GM12874 (cell line): Measurements from ENCODE around the gene POR.

ENCODE experiments used
- TF ChIP-seq, protein P1 (sequence below): IDR thresholded peaks from 2 replicates; pipeline ENCODE4 v1.5.1; 2011; ENCODE audit warnings: low read depth, mild to moderate bottlenecking, control low read depth, low read length, moderate library complexity; ENCODE audit not compliant: insufficient read depth

POR gene

DNA sequence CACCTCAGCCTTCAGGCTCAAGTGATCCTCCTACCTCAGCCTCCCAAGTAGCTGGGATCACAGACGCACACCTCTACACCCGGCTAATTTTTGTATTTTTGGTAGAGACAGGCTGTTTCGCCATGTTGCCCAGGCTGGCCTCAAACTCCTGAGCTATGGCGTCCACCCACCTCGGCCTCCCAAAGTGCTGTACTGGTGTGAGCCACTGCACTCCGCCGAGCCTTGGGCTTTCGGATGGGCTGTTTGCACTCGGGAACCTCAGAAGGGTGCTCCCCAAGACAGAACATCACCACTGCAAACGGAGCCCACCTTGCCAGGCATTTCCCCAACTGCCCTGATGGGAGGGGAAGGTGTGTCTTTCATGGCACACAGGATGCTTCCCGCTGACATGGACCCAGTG is 52.1 kb downstream of the POR start:
- TF ChIP-seq, protein P1, sequence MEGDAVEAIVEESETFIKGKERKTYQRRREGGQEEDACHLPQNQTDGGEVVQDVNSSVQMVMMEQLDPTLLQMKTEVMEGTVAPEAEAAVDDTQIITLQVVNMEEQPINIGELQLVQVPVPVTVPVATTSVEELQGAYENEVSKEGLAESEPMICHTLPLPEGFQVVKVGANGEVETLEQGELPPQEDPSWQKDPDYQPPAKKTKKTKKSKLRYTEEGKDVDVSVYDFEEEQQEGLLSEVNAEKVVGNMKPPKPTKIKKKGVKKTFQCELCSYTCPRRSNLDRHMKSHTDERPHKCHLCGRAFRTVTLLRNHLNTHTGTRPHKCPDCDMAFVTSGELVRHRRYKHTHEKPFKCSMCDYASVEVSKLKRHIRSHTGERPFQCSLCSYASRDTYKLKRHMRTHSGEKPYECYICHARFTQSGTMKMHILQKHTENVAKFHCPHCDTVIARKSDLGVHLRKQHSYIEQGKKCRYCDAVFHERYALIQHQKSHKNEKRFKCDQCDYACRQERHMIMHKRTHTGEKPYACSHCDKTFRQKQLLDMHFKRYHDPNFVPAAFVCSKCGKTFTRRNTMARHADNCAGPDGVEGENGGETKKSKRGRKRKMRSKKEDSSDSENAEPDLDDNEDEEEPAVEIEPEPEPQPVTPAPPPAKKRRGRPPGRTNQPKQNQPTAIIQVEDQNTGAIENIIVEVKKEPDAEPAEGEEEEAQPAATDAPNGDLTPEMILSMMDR = no peak

DNA sequence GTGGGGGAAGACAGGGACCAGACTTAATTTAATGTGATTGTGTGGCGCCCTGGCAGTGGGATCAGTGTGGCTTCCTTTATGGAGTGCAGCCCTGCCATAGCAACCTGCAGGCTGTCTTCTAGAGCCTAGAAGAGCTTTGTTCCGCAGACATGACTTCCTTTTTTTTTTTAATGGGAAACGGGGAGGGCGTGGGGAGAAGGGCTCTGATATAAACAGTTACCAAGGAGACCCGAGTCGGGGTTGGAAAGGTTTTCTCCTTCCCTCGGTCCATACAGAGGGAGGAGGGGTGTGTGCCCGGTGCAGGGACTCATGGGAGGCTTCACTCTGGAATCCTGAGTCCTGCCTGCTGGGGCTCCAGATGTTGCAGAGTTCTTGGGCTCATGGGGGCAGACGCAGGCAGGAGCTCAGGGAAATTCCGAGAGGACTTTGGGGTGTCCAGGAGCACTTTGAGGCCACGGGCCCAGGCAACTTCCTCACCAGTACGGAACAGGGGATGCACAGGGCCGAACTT is 52.6 kb downstream of the POR start:
- TF ChIP-seq, protein P1 = no peak

DNA sequence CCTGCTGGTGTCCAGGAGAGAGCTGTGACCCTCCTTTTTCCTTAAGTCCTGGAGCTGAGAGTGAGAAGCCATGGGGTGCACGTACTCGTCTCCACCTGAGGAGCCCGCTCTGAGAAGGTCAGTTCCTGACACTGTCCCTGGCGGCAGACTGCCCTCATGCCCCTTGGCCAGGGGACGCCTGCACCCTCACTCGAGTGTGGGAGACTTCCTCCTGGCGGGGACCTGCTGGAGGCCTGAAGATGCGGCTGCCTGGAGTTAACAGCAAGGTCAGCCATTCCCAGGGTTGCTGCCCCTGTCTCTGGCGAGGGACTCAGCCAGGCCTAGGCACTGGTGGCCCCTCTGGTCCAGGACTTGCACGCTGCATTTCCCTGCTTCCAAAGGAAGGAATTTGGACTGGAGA is 53.1 kb downstream of the POR start:
- TF ChIP-seq, protein P1 = no peak

DNA sequence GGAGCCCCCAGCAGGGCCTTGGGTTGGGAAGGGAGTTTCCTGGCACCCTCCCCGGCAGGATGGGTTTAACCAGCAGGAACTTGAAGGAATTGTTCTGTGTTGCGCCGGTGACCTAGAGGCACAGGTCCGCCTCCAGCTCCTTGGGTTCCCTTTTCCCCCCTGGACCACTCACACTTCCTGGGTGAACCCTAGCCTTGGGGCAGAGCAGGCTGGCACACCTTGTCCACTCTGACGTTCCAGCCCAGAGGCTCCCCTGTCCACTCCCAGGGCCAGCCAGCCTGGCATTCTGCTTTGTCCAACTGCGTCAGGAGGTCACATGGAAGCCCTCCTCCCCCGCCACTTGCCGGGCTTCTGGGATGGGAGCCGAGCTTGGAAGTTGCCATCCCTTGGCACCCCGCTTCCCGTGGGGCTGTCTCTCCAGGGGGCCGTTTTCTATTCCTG is 53.6 kb downstream of the POR start:
- TF ChIP-seq, protein P1 = no peak

DNA sequence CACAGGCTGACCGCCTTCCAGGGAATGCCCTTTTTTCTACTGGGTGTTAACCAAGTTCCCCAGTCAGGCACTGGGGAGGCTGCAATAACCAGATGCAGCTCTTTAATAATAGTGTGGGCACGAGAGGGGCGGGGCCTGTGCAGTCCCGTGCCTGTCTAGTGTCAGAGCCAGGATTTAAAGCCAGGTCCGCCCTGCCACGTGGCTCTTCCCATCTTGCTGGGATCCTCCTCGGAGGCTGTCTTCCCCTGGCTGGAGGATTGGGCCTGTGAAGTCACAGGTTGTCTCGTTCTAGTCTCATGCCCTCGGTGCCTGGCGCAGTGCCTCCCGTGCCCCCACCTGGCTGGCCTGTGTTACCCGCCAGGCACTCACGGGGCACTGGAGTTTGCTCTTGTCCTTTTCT is 54.2 kb downstream of the POR start:
- TF ChIP-seq, protein P1 = no peak

DNA sequence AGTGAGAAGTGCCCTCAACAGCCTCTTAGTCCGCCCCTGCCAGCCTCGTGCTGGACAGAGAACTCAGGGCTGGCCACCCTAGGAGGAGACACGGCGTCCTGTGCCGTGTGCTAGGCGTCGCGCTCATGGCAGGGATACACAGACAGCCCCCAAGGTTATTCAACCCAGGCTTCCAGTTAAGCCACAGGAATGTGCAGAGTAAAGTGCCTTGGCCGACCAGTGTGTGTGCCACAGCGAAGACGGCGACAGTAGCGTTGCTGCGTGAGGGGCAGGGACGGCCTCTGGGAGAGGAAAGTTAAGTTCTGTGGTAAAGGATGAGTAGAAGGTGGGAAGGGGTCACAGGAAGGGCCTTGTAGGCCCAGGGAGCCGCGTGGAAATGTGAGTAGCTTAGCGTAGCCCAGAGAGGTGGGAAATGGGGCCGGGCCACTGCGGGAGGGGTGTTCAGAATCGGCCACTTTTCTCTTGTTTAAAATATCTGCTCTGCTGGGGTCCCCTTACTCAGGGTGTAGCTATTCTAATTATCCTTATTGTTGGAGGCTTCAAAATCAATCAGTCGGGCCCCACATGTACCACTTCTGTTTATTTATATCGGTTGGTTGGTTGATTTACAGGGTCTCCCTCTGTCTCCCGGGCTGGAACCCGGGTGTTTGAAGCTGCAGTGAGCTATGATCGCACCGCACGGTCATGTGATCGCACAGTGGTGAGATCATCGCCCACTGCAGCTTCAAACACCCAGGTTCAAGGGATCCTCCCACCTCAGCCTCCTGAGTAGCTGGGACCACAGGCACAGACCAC is 54.9 kb downstream of the POR start:
- TF ChIP-seq, protein P1 = no peak

DNA sequence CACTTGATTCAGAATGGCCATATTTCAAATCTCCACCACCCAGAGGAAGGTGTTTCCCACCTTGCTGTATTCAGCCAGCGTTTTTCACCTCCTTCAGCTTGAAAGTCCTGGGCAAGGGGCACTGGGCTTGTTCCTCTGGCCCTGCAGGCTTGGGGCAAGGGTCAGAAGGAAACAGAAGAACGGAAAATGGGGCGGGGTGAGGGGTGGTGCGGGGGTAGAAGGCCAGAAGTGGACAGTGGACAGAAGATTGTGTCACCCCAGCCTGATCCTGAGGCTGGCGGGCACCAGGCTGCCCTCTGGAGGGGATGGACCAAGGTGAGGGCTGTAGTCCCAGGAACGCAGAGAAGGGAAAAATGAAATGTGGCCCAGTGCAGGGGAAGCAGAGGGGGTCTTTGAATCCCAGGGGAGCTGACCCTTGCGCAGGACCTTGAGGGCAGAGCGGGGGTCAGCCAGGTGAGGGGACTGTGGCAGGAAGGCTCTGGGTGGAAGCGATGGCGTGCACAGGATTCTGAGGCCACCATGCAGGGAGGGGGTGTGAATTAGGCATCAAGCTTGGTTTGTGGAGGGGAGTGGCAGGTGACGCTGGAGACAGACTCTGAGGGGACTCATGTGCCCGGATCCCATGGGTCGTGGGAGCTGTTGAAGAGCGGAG is 56.5 kb downstream of the POR start:
- TF ChIP-seq, protein P1 = no peak
